HepG2 (cell line): ENCODE data around the gene SLC2A4. TPM values are rescaled to one million over a fixed set of nuclear protein-coding genes. Genes with fewer than 3 reads are reported as not detected.

Experiments used
- CEBPZ ChIP-seq: IDR thresholded peaks from 2 replicates; pipeline ENCODE4 v1.6.1; 2012; ENCODE audit warnings: low read length, improper control_type of control experiment
- GRHL1 ChIP-seq: sonication (generic); formaldehyde crosslinking; conservative IDR thresholded peaks from 2 replicates; pipeline ENCODE4 v1.8.0; 2022; ENCODE audit warnings: missing genetic modification reagents
- NRL ChIP-seq: sonication (generic); formaldehyde crosslinking; IDR thresholded peaks from 2 replicates; pipeline ENCODE4 v1.5.0; 2020; ENCODE audit warnings: missing genetic modification reagents, mild to moderate bottlenecking, moderate library complexity, borderline replicate concordance
- SSRP1 ChIP-seq: IDR thresholded peaks from 2 replicates; pipeline ENCODE4 v1.6.1; 2016; ENCODE audit warnings: control low read depth
- TOPORS ChIP-seq: sonication (generic); formaldehyde crosslinking; IDR thresholded peaks from 2 replicates; pipeline ENCODE4 v1.8.0; 2023; ENCODE audit warnings: mild to moderate bottlenecking, missing genetic modification reagents
- ZBTB1 ChIP-seq: sonication (generic); formaldehyde crosslinking; IDR thresholded peaks from 2 replicates; pipeline ENCODE4 v1.4.0; 2020; ENCODE audit warnings: missing genetic modification reagents, borderline replicate concordance
- ZBTB42 ChIP-seq: sonication (generic); formaldehyde crosslinking; IDR thresholded peaks from 2 replicates; pipeline ENCODE4 v1.5.0; 2020; ENCODE audit warnings: mild to moderate bottlenecking, missing genetic modification reagents
- ZIK1 ChIP-seq: sonication (generic); formaldehyde crosslinking; IDR thresholded peaks from 2 replicates; pipeline ENCODE4 v1.5.0; 2020; ENCODE audit warnings: mild to moderate bottlenecking, low read depth, missing genetic modification reagents, borderline replicate concordance
- ZNF121 ChIP-seq: sonication (generic); formaldehyde crosslinking; IDR thresholded peaks from 2 replicates; pipeline ENCODE4 v1.5.0; 2020; ENCODE audit warnings: mild to moderate bottlenecking, missing genetic modification reagents
- ZNF780A ChIP-seq: sonication (generic); formaldehyde crosslinking; IDR thresholded peaks from 2 replicates; pipeline ENCODE4 v1.8.0; 2022; ENCODE audit warnings: mild to moderate bottlenecking, missing genetic modification reagents, moderate library complexity
- ZSCAN22 ChIP-seq: sonication (generic); formaldehyde crosslinking; IDR thresholded peaks from 2 replicates; pipeline ENCODE4 v1.4.0; 2020; ENCODE audit warnings: mild to moderate bottlenecking, missing genetic modification reagents
- polyA plus RNA-seq, 8 experiments: library from polyadenylated mRNA; depleted of rRNA in 3 of 8; stranded (reverse) in 7 of 8; unstranded in 1 of 8; fragments of >200 nt; fragmentation: Illumina TruSeq in 4 of 8; extraction: Trizol in 4 of 8; gene quantifications; 2 replicates each; pipeline versions ENCODE4 v1.2.1 to v1.2.3, GENCODE V29; 2011 to 2016; ENCODE audit warnings: low read depth in 4 of 8, missing spikeins in 1 of 8, mixed read lengths in 1 of 8; ENCODE audit not compliant: insufficient read depth in 1 of 8
- total RNA-seq, 5 experiments: library from RNA; depleted of rRNA; stranded (reverse); fragments of >200 nt; fragmentation: Illumina TruSeq; extraction: Trizol; gene quantifications; 2 replicates each; pipeline ENCODE4 v1.2.3, GENCODE V29; 2016; ENCODE audit warnings: low read depth in 1 of 5
- TF ChIP-seq, protein P1 (sequence below): sonication (generic); formaldehyde crosslinking; IDR thresholded peaks from 2 replicates; pipeline ENCODE4 v1.4.0; 2020; ENCODE audit warnings: mild to moderate bottlenecking, missing genetic modification reagents

The SLC2A4 gene
- total and polyA plus RNA-seq, 2 of the 13 experiments (the other 11 are each of a cell fraction or from before 2014, with no cell fraction given): 4.9 to 5.8 TPM

- TF ChIP-seq GRHL1 (CRISPR knock-in tag) (no peak), TOPORS (no peak), ZSCAN22 (CRISPR knock-in tag) (no peak), ZNF121 (CRISPR knock-in tag) (no peak), CEBPZ (no peak), ZBTB42 (CRISPR knock-in tag) (no peak), ZBTB1 (CRISPR knock-in tag) (no peak), ZNF780A (CRISPR knock-in tag) (no peak), ZIK1 (CRISPR knock-in tag) (0 out of 2 replicates have a peak, but pooled peaks have one; percentile 37), SSRP1 (CRISPR knock-in tag) (0 out of 2 replicates have a peak, but pooled peaks have one; percentile 60), NRL (CRISPR knock-in tag) (peak; percentile 84)
- TF ChIP-seq, protein P1, sequence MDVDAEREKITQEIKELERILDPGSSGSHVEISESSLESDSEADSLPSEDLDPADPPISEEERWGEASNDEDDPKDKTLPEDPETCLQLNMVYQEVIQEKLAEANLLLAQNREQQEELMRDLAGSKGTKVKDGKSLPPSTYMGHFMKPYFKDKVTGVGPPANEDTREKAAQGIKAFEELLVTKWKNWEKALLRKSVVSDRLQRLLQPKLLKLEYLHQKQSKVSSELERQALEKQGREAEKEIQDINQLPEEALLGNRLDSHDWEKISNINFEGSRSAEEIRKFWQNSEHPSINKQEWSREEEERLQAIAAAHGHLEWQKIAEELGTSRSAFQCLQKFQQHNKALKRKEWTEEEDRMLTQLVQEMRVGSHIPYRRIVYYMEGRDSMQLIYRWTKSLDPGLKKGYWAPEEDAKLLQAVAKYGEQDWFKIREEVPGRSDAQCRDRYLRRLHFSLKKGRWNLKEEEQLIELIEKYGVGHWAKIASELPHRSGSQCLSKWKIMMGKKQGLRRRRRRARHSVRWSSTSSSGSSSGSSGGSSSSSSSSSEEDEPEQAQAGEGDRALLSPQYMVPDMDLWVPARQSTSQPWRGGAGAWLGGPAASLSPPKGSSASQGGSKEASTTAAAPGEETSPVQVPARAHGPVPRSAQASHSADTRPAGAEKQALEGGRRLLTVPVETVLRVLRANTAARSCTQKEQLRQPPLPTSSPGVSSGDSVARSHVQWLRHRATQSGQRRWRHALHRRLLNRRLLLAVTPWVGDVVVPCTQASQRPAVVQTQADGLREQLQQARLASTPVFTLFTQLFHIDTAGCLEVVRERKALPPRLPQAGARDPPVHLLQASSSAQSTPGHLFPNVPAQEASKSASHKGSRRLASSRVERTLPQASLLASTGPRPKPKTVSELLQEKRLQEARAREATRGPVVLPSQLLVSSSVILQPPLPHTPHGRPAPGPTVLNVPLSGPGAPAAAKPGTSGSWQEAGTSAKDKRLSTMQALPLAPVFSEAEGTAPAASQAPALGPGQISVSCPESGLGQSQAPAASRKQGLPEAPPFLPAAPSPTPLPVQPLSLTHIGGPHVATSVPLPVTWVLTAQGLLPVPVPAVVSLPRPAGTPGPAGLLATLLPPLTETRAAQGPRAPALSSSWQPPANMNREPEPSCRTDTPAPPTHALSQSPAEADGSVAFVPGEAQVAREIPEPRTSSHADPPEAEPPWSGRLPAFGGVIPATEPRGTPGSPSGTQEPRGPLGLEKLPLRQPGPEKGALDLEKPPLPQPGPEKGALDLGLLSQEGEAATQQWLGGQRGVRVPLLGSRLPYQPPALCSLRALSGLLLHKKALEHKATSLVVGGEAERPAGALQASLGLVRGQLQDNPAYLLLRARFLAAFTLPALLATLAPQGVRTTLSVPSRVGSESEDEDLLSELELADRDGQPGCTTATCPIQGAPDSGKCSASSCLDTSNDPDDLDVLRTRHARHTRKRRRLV (CRISPR knock-in tag): peak; percentile 51; the same call in 1 of the 2 replicates
Observed at GRCh38 chr17:7280519-7281073, 922 bp upstream of the SLC2A4 start (continued).
